Pancreas (tissue), 10 donors: ENCODE results near the gene PKD1L1. TPM values are rescaled to one million over a fixed set of nuclear protein-coding genes. Genes with fewer than 3 reads are reported as not detected.

Experiments
- ATAC-seq, 4 donors: fragments of 200-7000 bp; cut with Tn5 transposase; one replicate each; pipeline versions ENCODE4 v1.8.0 to v1.9.1; 2020; ENCODE audit warnings: mild to moderate bottlenecking in 4 of 4, moderate library complexity in 4 of 4
- DNase-seq, 6 donors: peaks; one replicate each; pipeline ENCODE4 v3.0.0-alpha.2; 2020
- FAIRE-seq: peaks from 2 replicates; lab custom pipeline; 2012; peaks lifted over from hg19 to GRCh38; lab: Jason Lieb, UNC
- H3K27ac ChIP-seq, 4 donors: fragments of 200-600 bp; sonication (generic); 1 replicate in 3 of 4; 2 replicates in 1 of 4; pipeline versions ENCODE4 v1.5.0 to v1.8.0; 2020
- H3K27me3 ChIP-seq, 4 donors: fragments of 200-600 bp; one replicate each; pipeline ENCODE4 v1.8.0; 2021
- H3K36me3 ChIP-seq, 3 donors: fragments of 200-600 bp; sonication (generic) in 1 of 3; one replicate each; pipeline versions ENCODE4 v1.5.0 to v1.8.0; 2020 to 2021
- H3K4me1 ChIP-seq, 3 donors: fragments of 200-600 bp; one replicate each; pipeline ENCODE4 v1.8.0; 2021
- H3K4me3 ChIP-seq, 4 donors: fragments of 200-600 bp; sonication (generic) in 2 of 4; one replicate each; pipeline versions ENCODE4 v1.5.0 to v1.8.0; 2020 to 2021
- H3K9me3 ChIP-seq, 4 donors: fragments of 200-600 bp; one replicate each; pipeline ENCODE4 v1.8.0; 2021
- WGBS, 2 donors: extraction: QIAGEN DNeasy Blood & Tissue Kit; methylation state at CpG; one replicate each; pipeline ENCODE4 v1.1.7; 2013; 5-methylcytosine and 5-hydroxymethylcytosine counted together
- intact Hi-C, 3 donors: fragments of 100-400 bp; cut with DNase I; formaldehyde crosslinking; loops; one replicate each; pipeline versions ENCODE4 v1.11.1 to v1.14.2; 2022
- polyA plus RNA-seq, 2 donors: library from polyadenylated mRNA; stranded (reverse); fragments of 200-250 nt; gene quantifications; one replicate each; pipeline ENCODE4 v1.2.3, GENCODE V29; 2013
- total RNA-seq, 6 donors: library from RNA; stranded (reverse); fragmentation: NEBNext Ultra II Directional in 4 of 6; extraction: Animal tissue kit (Norgen Biotek cat#: 25700) in 4 of 6; gene quantifications; one replicate each; pipeline versions ENCODE4 v1.2.1 to v1.2.4, GENCODE V29; 2021 to 2023
- TF ChIP-seq, protein P1 (sequence below), 4 donors: fragments of 200-600 bp; sonication (generic) in 3 of 4; IDR thresholded peaks; one replicate each; pipeline versions ENCODE4 v1.5.0 to v1.8.0; 2021; ENCODE audit warnings: antibody characterized with exemption in 4 of 4
- donor health status: healthy with polysubstance abuse.
- donor health status: DM: no; HTN: no; CAD: no; lungs with moderate emphysema.
- donor health status: DM: no; HTN: no; CAD: no.
- donor health status: control.
- donor health status: control.
- donor health status: Bipolar disorder and iron deficiency.
- donor health status: DM: yes; HTN: yes; CAD: no.
- donor health status: DM: no; HTN: no; CAD: no.
- donor health status: DM: no; HTN: no; CAD: no.
- donor health status: DM: yes; HTN: yes; CAD: no.

Gene PKD1L1
- total and polyA plus RNA-seq, 8 donors = 0.03 to 0.54 (median 0.13) TPM

GRCh38 chr7:47979832-47980181 lies 31.5 kb upstream of the PKD1L1 start:
- Histone ChIP-seq H3K4me3 (peak overlapping the region; percentile 38 to 76 (median 51)), H3K9me3 (no peaks in the 10 kb centered on the region), H3K36me3 (peaks cover 0 to 32% (median 14%) of the 10 kb centered on the region in 3 donors), H3K27ac (peak overlapping the region; percentile 51 to 81 (median 64)), H3K4me1 (peaks cover 0 to 14% (median 8%) of the 10 kb centered on the region in 3 donors), H3K27me3 (no peaks in the 10 kb centered on the region)
- ATAC-seq (no peak), DNase-seq (no peak), FAIRE-seq (peak; percentile 13)
- intact Hi-C loops = no loop called here
- 18 to 20% methylated on average over 7 of the region's 7 CpGs for WGBS, 2 donors
- TF ChIP-seq, protein P1, sequence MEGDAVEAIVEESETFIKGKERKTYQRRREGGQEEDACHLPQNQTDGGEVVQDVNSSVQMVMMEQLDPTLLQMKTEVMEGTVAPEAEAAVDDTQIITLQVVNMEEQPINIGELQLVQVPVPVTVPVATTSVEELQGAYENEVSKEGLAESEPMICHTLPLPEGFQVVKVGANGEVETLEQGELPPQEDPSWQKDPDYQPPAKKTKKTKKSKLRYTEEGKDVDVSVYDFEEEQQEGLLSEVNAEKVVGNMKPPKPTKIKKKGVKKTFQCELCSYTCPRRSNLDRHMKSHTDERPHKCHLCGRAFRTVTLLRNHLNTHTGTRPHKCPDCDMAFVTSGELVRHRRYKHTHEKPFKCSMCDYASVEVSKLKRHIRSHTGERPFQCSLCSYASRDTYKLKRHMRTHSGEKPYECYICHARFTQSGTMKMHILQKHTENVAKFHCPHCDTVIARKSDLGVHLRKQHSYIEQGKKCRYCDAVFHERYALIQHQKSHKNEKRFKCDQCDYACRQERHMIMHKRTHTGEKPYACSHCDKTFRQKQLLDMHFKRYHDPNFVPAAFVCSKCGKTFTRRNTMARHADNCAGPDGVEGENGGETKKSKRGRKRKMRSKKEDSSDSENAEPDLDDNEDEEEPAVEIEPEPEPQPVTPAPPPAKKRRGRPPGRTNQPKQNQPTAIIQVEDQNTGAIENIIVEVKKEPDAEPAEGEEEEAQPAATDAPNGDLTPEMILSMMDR (IDR thresholded peaks at IDR 0.05) = no peak

GRCh38 chr7:47979145-47979831 lies 31.0 kb upstream of the PKD1L1 start, which contains the start of gene HUS1:
Gene HUS1, minus strand, starts transcription at chr7:47979615. Its CDS starts 96 bp downstream, at chr7:47979519.
- intact Hi-C loops = no loop called here

DNA sequence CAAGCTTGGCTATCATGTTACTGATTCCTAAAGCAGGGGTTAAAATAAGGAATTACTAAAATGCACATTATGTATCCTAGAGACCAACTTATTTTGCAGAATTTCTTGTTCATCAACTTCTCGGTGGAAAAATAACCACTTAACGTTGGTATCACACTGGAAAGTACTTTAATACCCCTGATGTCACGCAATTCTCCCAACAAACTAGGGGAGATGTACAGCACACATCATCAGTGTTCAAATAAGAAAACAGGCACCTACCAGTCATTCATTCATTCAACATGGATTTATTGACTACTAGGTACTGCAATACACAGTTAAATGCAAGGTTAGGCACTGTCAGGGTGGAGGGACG lies 30.5 kb upstream of the PKD1L1 start:
- H3K27me3 ChIP-seq = no peaks in the 10 kb centered on the region
- intact Hi-C loops = no loop called here
- no peaks in the 10 kb centered on the region for H3K9me3 ChIP-seq
- ATAC-seq (no peak), FAIRE-seq (no peak), DNase-seq (no peak)
- H3K36me3 ChIP-seq = peaks cover 0 to 41% (median 20%) of the 10 kb centered on the region in 3 donors
- peaks cover 0 to 14% (median 8%) of the 10 kb centered on the region in 3 donors for H3K4me1 ChIP-seq
- H3K27ac ChIP-seq = peak overlapping the region in 3 of 4 donors; percentile 51 to 81 (median 75)
- H3K4me3 ChIP-seq = peak overlapping the region; percentile 38 to 76 (median 51)
- whole genome bisulfite sequencing, 2 donors = 2 to 4% methylated on average over 4 of the region's 4 CpGs
- TF ChIP-seq, protein P1 (IDR thresholded peaks at IDR 0.05) = no peak

More at GRCh38 chr7:47979145-47979831, 31.0 kb upstream of the PKD1L1 start, which contains the start of gene HUS1:
- H3K9me3 ChIP-seq = no peaks in the 10 kb centered on the region
- ATAC-seq (peak; percentile 99 to 100 (median 100)), DNase-seq (peak; percentile 84 to 96 (median 92)), FAIRE-seq (no peak)
- WGBS, 2 donors = 1% methylated on average over 62 of the region's 62 CpGs
- peaks cover 0 to 14% (median 8%) of the 10 kb centered on the region in 3 donors for H3K4me1 ChIP-seq
- H3K4me3 ChIP-seq = peak within 1 kb of the TSS; percentile 38 to 76 (median 51)
- peak within 1 kb of the TSS; percentile 51 to 81 (median 64) for H3K27ac ChIP-seq
- no peaks in the 10 kb centered on the region for H3K27me3 ChIP-seq
- H3K36me3 ChIP-seq = peaks cover 0 to 36% (median 15%) of the 10 kb centered on the region in 3 donors
- TF ChIP-seq, protein P1 (IDR thresholded peaks at IDR 0.05) = no peak

GRCh38 chr7:47973739-47974138 lies 25.5 kb upstream of the PKD1L1 start:
- Histone ChIP-seq H3K4me3 (no peak overlapping the region), H3K36me3 (peaks cover 0 to 53% (median 27%) of the 10 kb centered on the region in 3 donors), H3K9me3 (no peaks in the 10 kb centered on the region), H3K27ac (no peak overlapping the region), H3K27me3 (no peaks in the 10 kb centered on the region), H3K4me1 (peaks cover 0 to 12% (median 6%) of the 10 kb centered on the region in 3 donors)
- intact Hi-C loops = no loop called here
- TF ChIP-seq, protein P1 (IDR thresholded peaks at IDR 0.05) = no peak
- FAIRE-seq (no peak), DNase-seq (no peak), ATAC-seq (no peak)
- 64 to 88% methylated on average over 1 of the region's 1 CpG for WGBS, 2 donors

DNA sequence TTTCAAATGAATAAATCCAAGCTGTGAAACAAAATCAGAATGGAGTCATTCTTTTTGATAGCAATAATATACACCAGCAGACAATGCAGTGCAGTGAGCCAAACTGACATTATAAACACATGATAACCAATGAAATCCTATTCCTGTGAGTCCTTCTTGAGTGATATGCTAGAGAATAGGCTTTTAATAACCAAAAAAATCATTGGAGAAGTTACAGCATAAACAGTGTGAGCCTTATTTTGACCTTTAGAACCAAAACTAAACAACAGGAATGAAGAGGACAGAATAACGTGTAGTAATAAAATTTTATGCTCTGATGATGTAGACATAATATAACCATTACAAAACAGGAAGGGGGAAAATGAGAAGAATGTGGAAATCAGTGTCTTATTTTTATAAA lies 22.5 kb upstream of the PKD1L1 start:
- TF ChIP-seq, protein P1 (IDR thresholded peaks at IDR 0.05) = no peak
- Histone ChIP-seq H3K27ac (peak overlapping the region in 2 of 4 donors; percentile 29 to 47), H3K36me3 (peaks cover 0 to 50% (median 19%) of the 10 kb centered on the region in 3 donors), H3K27me3 (no peaks in the 10 kb centered on the region), H3K9me3 (no peaks in the 10 kb centered on the region), H3K4me3 (no peak overlapping the region), H3K4me1 (no peaks in the 10 kb centered on the region)
- peak; percentile 39 for FAIRE-seq
- intact Hi-C loops = no loop called here
- ATAC-seq = peak in 1 of 4 donors; percentile 28
- WGBS, 2 donors = 66 to 71% methylated on average over 1 of the region's 1 CpG
- no peak for DNase-seq
